GM12891 (cell line): ENCODE measurements around the gene TMEM88.

Source experiments
- DNase-seq: peaks from one replicate; pipeline ENCODE4 v3.0.0; 2011; ENCODE audit warnings: low spot score; ENCODE audit not compliant: insufficient read length
- FAIRE-seq: peaks from 2 replicates; lab custom pipeline; 2011; peaks lifted over from hg19 to GRCh38; lab: Jason Lieb, UNC
- PAX5 ChIP-seq: IDR thresholded peaks from 2 replicates; pipeline ENCODE4 v1.6.1; 2011; ENCODE audit warnings: low read length, moderate library complexity, mild to moderate bottlenecking; ENCODE audit not compliant: insufficient read depth, severe bottlenecking
- POLR2A ChIP-seq: IDR thresholded peaks from 2 replicates; pipeline ENCODE4 v1.6.1; 2011; ENCODE audit warnings: low read depth, low read length, control low read depth
- POLR2AphosphoS5 ChIP-seq: IDR thresholded peaks from 2 replicates; pipeline ENCODE4 v1.6.1; 2011; ENCODE audit warnings: low read depth, low read length, control low read depth
- POU2F2 ChIP-seq: IDR thresholded peaks from 2 replicates; pipeline ENCODE4 v1.6.1; 2011; ENCODE audit warnings: low read depth, mild to moderate bottlenecking, control low read depth, low read length, moderate library complexity
- SPI1 ChIP-seq: IDR thresholded peaks from 2 replicates; pipeline ENCODE4 v1.6.1; 2011; ENCODE audit warnings: low read depth, low read length, control low read depth
- TAF1 ChIP-seq: IDR thresholded peaks from 2 replicates; pipeline ENCODE4 v1.6.1; 2011; ENCODE audit warnings: low read depth, low read length, control low read depth

TMEM88 gene

DNA sequence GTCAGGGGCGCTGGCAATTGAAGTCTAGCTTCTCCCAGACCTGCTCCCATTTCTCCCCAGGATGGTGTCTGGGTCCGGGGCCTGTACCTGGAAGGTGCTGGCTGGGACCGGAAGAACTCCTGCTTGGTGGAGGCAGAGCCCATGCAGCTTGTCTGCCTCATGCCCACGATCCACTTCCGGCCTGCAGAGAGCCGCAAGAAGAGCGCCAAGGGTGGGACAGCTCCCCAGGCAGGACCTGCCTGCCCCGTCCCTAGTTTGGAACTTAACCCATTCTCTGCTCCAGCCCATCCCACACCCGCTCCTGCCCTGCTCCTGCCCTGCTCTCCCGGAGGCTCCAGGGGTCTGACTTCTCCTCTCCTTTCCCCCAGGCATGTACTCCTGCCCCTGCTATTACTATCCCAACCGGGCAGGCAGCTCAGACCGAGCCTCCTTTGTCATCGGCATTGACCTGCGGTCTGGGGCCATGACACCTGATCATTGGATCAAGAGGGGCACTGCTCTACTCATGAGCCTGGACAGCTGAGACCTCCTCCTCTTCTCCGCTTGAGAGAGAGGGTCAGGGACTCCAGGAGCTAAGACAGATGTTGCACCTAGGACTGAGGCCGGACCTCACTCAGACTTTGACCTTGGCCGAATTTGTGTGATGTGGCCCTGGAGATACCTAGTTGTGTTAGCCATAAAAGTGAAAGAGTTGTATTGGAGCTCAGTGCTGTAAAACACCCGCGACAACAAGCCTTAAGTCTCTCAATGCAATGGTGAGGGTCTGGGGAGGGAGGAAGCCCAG is 21.7 kb upstream of the TMEM88 start:
- DNase-seq (no peak), FAIRE-seq (no peak)
- TF ChIP-seq SPI1: no peak
- TF ChIP-seq TAF1: no peak
- no peak for TF ChIP-seq POU2F2

DNA sequence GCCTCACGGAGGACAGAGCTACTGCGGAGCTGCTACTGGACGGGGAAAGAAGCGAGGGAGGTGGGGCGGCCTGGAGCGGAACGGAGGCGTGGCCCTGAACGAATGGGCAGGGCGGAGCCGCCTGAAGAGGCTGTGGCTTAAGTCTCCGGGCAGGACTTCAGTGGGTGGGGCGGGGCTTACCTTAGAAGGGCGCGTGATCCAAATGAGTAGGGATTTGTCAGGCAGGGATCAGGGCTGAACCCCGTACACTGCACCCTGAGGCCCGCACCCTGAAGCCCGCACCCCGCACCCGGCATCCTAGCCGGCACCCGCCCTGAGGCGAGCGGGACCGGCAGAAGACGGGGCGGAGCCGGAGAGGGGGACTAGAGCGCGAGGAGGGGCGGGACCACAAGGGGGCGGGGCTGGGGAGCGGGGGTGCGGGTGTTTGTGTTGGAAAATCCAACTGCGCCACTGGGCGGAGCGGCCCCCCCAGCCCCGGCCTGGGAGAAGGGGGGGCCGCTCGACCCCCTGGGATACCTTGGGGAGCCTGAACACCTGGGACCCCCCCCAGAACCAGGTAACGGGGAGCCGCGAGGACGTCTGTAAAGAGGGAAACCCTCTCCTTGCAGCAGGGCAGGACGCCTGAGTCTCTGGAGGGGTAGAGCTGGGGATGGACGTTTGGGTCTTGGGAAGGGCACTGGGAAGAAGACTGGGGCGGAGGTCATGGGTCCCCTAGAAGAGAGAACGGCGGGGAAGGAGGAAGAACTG is 20.9 kb upstream of the TMEM88 start, which contains the start of gene KDM6B:
Gene KDM6B, plus strand, starts transcription at position 423 of the 747 bp plus-strand sequence. CDS start 11,338 bp downstream, outside the sequence.
- FAIRE-seq: peak; percentile 98
- TF ChIP-seq TAF1: no peak
- no peak for TF ChIP-seq SPI1
- no peak for TF ChIP-seq PAX5
- no peak for TF ChIP-seq POU2F2
- no peak for TF ChIP-seq POLR2AphosphoS5
- TF ChIP-seq POLR2A: no peak
- DNase-seq: peak; percentile 88

DNA sequence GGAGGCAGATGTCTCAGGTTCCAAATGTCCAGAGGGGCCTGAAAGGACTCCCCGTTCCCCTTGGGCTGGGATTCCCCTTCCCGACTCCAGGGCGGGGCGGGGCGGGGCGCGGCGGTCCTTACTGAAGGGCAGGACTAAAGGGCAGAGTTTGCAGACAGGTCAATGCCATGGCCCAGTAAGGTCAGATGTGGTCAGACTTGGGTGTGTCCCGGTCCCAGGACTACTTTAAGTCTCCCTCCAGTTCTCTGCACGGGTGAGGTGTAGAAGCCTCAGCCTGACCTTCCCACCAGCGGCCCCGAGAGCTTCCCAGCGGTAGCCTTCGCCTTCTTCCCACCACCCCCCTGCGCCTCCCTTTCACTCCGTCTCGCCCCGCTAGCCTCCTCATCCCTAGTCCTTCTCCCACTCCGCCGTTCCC is 20.3 kb upstream of the TMEM88 start:
- no peak for DNase-seq
- TF ChIP-seq POLR2A (no peak), POU2F2 (no peak), TAF1 (no peak), PAX5 (no peak), POLR2AphosphoS5 (no peak), SPI1 (no peak)
- no peak for FAIRE-seq

DNA sequence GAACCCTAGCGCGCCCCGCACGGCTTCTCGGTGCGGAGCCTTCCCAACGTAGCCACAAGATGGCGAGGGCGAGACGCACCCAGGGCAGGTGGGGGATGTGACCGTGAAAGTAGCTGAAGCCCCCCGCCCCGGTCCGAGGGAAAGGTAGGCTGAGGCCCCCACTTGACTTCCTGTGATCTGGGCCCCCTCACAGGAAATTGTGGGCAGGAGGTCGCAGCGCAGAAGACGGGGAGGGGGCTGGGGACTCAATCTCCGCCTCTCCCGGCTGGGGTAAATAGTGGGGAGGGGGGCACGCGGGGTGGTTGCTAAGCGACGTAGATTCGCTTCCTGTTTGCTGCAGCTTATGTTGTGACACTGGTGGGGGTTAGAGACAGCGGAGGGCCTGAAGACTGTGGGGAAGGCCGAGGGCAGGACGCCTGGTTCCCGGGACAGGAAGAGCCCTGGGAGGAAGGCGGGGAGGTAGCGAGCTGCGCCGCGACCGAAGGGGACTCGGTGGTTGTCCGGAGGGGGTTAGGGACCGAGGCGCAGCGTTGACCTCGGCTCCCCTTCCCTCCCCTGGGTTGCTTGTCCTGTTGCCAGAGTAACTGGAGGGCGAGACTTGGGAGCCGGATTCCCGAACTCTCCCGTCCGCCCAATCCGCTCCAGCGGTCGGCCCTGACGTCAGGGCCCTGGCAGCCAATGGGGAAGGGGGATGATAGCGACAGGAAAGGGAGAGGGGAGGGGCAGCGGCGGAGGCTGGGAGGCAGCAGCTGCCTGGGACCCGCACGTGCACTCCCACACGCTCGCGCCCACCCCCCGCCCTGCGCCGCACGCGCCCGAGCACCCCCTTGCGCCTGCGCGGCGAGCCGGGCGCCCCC is 19.7 kb upstream of the TMEM88 start:
- no peak for TF ChIP-seq POLR2AphosphoS5
- TF ChIP-seq POU2F2: no peak
- no peak for TF ChIP-seq PAX5
- TF ChIP-seq SPI1: peak; percentile 46; the same call in 1 of the 2 replicates
- no peak for TF ChIP-seq POLR2A
- FAIRE-seq (peak; percentile 99), DNase-seq (peak; percentile 86)

GRCh38 chr17:7835814-7836595 is 18.9 kb upstream of the TMEM88 start:
- DNase-seq (no peak), FAIRE-seq (no peak)
- no peak for TF ChIP-seq TAF1
- TF ChIP-seq SPI1: no peak

DNA sequence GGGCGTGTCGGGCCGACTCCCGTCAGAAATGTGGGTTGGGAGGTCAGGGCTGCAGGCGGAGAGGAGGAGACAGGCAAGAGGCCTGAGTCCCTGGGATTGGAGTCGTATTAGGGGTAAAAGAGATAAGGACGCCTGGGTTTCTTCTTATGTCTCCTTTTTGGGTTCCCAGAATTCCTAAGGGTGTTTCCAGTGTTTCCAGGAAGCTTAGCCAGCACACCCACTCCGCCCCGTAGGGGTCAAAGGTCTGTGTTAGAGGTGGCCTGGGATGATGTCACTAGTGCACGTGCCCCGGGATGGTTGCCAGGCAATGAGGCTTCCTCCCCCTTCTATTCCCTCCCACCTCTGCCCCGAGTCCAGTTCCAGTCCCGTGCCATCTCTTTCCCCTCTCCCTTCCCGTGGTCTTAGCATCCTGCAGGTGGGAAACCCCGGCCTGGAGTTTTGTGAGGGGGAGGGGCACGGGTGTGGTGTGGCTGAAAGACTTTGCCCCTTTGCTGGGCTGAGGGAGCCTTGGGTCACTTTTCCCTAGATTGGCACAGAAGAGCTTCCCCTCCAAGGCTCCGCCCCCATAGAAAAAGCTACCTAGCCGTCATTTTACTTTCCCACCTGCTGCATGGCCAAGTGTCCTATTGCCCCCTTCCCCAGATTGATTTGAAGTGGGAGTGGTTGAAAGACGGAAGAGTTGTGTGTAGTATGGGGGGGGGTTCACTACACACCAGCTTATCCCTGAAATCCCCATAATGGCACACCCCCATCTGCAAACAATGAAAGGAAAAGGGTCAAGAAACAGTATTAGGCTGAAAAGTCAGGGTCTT is 18.1 kb upstream of the TMEM88 start:
- DNase-seq: no peak
- TF ChIP-seq POLR2A (no peak), PAX5 (no peak), POLR2AphosphoS5 (no peak), TAF1 (no peak), SPI1 (0 out of 2 replicates have a peak, but pooled peaks have one; percentile 10), POU2F2 (peak; percentile 82)
- peak; percentile 93 for FAIRE-seq

DNA sequence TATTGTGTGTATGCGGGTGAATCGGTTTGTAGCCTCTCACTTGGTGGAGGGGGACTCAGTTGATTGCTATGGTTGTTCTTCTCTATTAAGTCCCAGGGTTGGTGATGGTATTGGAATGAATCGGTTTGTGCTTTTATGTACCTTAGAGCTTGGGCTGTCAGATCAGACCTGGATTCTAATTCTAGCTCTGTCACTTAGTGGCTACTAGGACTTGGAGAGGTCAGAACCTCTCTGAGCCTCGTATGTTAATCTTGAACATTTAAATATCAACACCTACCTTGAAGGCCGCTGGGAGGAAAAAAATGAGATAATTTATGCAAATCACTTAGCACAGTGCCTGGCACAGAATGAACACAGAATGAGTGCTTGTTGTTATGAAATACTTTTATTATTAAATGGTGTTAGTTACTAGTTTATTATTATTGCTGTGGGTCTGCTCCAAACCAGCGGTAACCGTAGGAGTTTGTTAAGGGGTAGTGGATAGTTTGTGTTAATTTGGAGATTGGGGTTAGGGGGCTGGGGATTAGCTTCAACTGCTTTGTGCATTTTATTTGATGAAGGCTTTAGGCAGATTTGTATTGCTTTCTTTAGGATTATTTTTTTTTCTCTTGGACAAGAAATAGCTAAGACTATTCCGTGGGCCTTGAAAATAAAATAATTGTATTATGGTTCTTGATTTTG is 17.3 kb upstream of the TMEM88 start:
- TF ChIP-seq POU2F2 (peak; percentile 66; the same call in 1 of the 2 replicates), POLR2A (no peak)
- DNase-seq (no peak), FAIRE-seq (peak; percentile 38)
